WERI-Rb-1 (cell line): ENCODE data around the gene BLNK.

ENCODE experiments used
- DNase-seq: peaks from one replicate; pipeline ENCODE4 v3.0.0-alpha.2; 2020
- H3K27ac ChIP-seq: fragments of 250-450 bp; sonication (Bioruptor Pico); 2 replicates; pipeline ENCODE4 v1.5.1; 2020; ENCODE audit warnings: mild to moderate bottlenecking, moderate library complexity
- H3K27me3 ChIP-seq: fragments of 250-450 bp; sonication (Bioruptor Pico); 2 replicates; pipeline ENCODE4 v1.5.1; 2021; ENCODE audit warnings: mild to moderate bottlenecking, low read depth, moderate library complexity; ENCODE audit not compliant: insufficient read depth, severe bottlenecking
- H3K36me3 ChIP-seq: fragments of 250-450 bp; sonication (Bioruptor Pico); 2 replicates; pipeline ENCODE4 v1.5.1; 2020; ENCODE audit warnings: mild to moderate bottlenecking, moderate library complexity
- H3K4me3 ChIP-seq: 2 replicates; pipeline ENCODE4 v1.5.1; 2011; ENCODE audit warnings: low read depth, mild to moderate bottlenecking, control low read depth, low read length
- H3K9me3 ChIP-seq: fragments of 250-450 bp; sonication (Bioruptor Pico); 2 replicates; pipeline ENCODE4 v1.5.1; 2021; ENCODE audit warnings: mild to moderate bottlenecking, moderate library complexity; ENCODE audit not compliant: severe bottlenecking
- TF ChIP-seq, protein P1 (sequence below): IDR thresholded peaks from 2 replicates; pipeline ENCODE4 v1.5.1; 2011; ENCODE audit warnings: low read depth, mild to moderate bottlenecking, control low read depth, inconsistent platforms, low read length

Gene BLNK

DNA sequence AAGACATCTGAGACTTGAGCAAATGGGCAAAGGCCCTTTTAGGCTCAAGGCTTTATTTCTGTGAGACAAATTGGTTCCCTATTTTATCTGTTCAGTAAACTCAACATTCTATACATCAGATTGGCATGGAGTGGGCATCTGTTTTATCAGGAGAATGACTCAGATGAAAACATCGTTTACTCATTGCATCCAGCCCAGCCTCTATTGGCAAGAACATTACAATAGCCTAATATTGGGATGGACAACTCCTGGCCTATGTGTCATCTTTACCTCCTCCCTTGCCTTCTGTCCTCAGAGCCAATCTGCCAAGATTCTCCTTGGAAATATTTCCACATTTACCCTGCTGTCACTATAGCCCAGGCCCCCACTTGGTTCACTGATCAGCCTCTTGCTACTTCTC is 5.5 kb upstream of the BLNK start:
- Histone ChIP-seq H3K9me3 (no peaks in the 10 kb centered on the region), H3K27ac (no peak overlapping the region), H3K4me3 (no peak overlapping the region), H3K27me3 (no peaks in the 10 kb centered on the region), H3K36me3 (no peaks in the 10 kb centered on the region)
- TF ChIP-seq, protein P1, sequence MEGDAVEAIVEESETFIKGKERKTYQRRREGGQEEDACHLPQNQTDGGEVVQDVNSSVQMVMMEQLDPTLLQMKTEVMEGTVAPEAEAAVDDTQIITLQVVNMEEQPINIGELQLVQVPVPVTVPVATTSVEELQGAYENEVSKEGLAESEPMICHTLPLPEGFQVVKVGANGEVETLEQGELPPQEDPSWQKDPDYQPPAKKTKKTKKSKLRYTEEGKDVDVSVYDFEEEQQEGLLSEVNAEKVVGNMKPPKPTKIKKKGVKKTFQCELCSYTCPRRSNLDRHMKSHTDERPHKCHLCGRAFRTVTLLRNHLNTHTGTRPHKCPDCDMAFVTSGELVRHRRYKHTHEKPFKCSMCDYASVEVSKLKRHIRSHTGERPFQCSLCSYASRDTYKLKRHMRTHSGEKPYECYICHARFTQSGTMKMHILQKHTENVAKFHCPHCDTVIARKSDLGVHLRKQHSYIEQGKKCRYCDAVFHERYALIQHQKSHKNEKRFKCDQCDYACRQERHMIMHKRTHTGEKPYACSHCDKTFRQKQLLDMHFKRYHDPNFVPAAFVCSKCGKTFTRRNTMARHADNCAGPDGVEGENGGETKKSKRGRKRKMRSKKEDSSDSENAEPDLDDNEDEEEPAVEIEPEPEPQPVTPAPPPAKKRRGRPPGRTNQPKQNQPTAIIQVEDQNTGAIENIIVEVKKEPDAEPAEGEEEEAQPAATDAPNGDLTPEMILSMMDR = no peak
- no peak for DNase-seq

DNA sequence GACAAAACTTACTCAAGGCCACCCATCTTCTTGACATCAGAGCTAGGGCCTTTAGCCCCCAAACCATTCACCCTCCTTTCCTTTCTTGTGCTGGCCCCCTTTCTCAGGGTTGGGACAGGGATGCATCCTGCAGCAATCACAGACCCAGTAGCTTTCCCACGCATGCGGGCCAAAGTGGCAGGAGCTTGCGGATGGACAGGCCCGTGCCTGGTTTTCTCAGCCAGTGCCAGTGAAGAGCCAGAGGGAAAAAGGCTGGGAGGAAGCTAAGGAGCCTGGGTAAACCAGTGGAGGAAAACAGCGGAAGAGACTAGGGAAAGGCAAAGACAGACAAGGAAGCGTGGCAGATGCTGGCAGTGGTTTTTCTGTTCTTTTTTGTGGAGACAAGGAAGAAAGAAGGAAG is 5.1 kb upstream of the BLNK start:
- H3K9me3 ChIP-seq = no peaks in the 10 kb centered on the region
- TF ChIP-seq, protein P1 = no peak
- DNase-seq = no peak
- H3K4me3 ChIP-seq = no peak overlapping the region
- H3K27me3 ChIP-seq = no peaks in the 10 kb centered on the region
- H3K27ac ChIP-seq = no peak overlapping the region
- no peaks in the 10 kb centered on the region for H3K36me3 ChIP-seq

DNA sequence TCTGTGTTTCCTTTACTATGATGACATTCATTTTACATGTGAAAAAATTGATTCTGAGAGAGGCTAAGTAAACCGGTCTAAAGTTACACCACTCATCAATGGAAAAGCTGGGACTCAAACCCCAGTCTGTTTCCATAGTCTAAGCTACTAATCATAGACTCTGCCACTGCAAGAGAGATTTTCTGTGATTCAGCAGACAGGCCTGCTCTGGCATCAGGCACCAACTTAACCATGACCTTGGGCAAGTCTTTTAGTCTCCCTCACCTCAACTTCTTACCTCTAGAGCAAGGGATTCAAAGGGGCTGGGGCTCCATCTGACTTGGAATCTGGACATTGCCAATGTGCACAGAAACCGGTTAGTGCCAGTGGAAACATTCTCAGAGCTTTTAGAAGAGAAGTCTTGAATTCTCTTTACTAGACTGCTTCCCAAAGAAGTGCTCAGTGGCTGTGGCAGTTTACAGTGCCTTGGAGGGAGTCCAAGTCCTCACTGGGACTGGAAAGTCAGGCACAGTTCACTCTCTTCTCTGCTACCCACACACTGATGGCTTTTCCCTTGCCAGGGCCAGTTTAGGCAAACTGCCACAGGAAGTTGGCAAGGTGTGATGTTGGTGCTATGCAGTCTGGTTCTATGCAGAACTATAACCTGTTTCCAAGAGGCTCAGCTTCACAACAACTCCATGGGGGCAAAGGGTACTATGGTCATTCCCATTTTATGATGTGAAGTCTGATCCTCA is 4.5 kb upstream of the BLNK start:
- no peak for DNase-seq
- H3K4me3 ChIP-seq = no peak overlapping the region
- no peaks in the 10 kb centered on the region for H3K36me3 ChIP-seq
- TF ChIP-seq, protein P1 = no peak
- H3K27ac ChIP-seq = no peak overlapping the region
- no peaks in the 10 kb centered on the region for H3K9me3 ChIP-seq
- H3K27me3 ChIP-seq = no peaks in the 10 kb centered on the region

DNA sequence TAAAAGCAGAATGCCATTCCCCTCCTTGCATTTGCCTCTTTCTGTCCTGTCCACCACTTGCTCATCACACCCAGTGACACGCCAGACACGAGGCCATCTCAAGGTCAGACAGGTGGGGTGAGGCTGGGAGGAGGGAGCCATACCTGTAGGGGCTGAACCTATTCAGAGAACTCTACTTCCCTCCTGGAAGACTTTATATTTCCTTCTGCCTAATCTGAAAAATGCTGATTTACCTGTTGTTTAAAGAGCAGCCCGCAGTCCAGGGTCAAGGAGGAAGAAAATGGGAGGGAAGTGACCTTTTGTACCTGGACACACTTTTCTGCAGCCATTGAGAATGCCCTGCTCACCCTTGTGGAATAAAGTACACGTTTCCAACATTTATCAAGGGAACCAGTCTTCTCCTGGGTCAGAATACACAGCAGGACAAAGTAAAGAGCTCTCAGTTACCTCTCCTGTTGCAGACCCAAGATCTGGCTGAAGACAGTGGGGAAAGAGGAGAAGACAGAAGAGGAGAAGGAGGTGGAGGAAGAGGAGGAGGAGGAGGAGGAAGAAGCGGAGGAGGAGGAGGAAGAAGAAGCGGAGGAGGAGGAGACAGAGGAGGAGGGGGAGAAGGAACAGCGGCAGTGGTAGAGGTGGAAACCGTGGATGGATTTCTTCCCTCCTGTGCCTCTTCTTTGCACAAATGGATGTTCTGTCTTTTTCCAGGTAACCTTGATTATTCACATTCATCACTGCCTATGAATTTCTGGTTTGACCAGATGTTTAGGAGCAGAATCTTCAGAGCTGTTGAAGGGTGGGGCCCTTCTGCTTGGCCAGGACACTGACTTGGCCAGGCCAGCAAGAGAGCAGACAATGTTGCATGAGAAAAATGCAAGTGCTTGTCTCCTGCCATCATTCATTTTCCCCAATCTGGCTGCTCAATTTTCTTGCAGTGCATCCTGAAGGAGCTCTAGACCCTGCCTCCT is 1.2 kb upstream of the BLNK start:
- Histone ChIP-seq H3K4me3 (no peak overlapping the region), H3K9me3 (no peaks in the 10 kb centered on the region), H3K27ac (no peak overlapping the region), H3K36me3 (no peaks in the 10 kb centered on the region), H3K27me3 (no peaks in the 10 kb centered on the region)
- DNase-seq = no peak
- TF ChIP-seq, protein P1 = no peak

DNA sequence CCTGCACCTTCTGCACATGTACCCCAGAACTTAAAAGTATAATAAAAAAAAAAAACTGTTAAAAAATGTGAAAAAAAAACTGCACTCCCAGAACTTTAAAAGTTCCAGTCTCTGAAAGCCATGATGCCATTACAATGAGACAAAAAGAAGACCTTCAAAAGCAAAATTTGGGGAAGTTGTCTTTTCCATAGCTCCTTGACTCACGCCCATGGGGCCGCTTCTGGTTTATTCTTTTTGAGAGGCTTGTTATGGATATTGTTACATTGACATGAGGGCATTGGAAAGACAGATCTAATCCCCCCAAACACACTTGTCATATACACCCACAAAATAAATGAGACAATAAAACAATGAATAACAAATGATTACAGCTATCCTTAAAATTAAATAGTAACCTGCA is 798 bp downstream of the BLNK start:
- Histone ChIP-seq H3K27me3 (no peaks in the 10 kb centered on the region), H3K36me3 (no peaks in the 10 kb centered on the region), H3K9me3 (no peaks in the 10 kb centered on the region), H3K27ac (no peak overlapping the region), H3K4me3 (no peak overlapping the region)
- TF ChIP-seq, protein P1 = no peak
- no peak for DNase-seq
